ENCODE measurements around the gene AIF1. TPM values are rescaled to one million over a fixed set of nuclear protein-coding genes. Genes with fewer than 3 reads are reported as not detected.

Gene AIF1
- total RNA-seq, 1 experiment from 2014 or later: 1.4 TPM

GRCh38 chr6:31665501-31666336, 50.7 kb downstream of the AIF1 start, which contains the start of gene CSNK2B:
Gene CSNK2B (plus strand): TSS chr6:31666080. CDS start chr6:31666832, 752 bp downstream.
- peaks cover 39% of the 10 kb centered on the region for H3K36me3 ChIP-seq (replicated peaks; ENCODE audit: control insufficient read depth, insufficient read depth, low read length)
- H3K27me3 ChIP-seq (ENCODE audit: control insufficient read depth, insufficient read depth, low read length): no peaks in the 10 kb centered on the region
- DNase-seq: peak; percentile 98
- H3K4me3 ChIP-seq (ENCODE audit: insufficient read depth, low read depth, low read length): peak within 1 kb of the TSS; percentile 94

GRCh38 chr6:31666337-31666965, 51.4 kb downstream of the AIF1 start:
- H3K36me3 ChIP-seq (replicated peaks; ENCODE audit: control insufficient read depth, insufficient read depth, low read length): peaks cover 43% of the 10 kb centered on the region
- H3K27me3 ChIP-seq (ENCODE audit: control insufficient read depth, insufficient read depth, low read length): no peaks in the 10 kb centered on the region
- no peak for DNase-seq
- H3K4me3 ChIP-seq (ENCODE audit: insufficient read depth, low read depth, low read length): peak overlapping the region; percentile 84

Other genes with a start within 250 kb of the AIF1 start
- 12.0 and 14.7 TPM in 2 replicates for gene MICA, start 211.6 kb upstream of the AIF1 start, total RNA-seq (2014; rRNA removed; shearing (Covaris generic))
- 50.3 and 55.4 TPM in 2 replicates for gene MICB, start 117.1 kb upstream of the AIF1 start, total RNA-seq (2014; rRNA removed; shearing (Covaris generic))
- gene MCCD1, start 86.3 kb upstream of the AIF1 start, total RNA-seq (2014; rRNA removed; shearing (Covaris generic)): not detected in 2 replicates
- gene DDX39B, start 73.2 kb upstream of the AIF1 start, total RNA-seq (2014; rRNA removed; shearing (Covaris generic)): 787 and 872 TPM in 2 replicates
- gene ATP6V1G2, start 68.6 kb upstream of the AIF1 start, total RNA-seq (2014; rRNA removed; shearing (Covaris generic)): 3.5 and 7.0 TPM in 2 replicates
- 33.2 and 34.2 TPM in 2 replicates for gene NFKBIL1, start 67.6 kb upstream of the AIF1 start, total RNA-seq (2014; rRNA removed; shearing (Covaris generic))
- gene LTA, start 42.9 kb upstream of the AIF1 start, total RNA-seq (2014; rRNA removed; shearing (Covaris generic)): 0.44 TPM in 1 of 2 replicates, not detected in the other
- gene TNF, start 39.7 kb upstream of the AIF1 start, total RNA-seq (2014; rRNA removed; shearing (Covaris generic)): not detected in 2 replicates
- gene LTB, start 32.8 kb upstream of the AIF1 start, total RNA-seq (2014; rRNA removed; shearing (Covaris generic)): 0.35 TPM in 1 of 2 replicates, not detected in the other
- not detected in 2 replicates for gene LST1, start 29.0 kb upstream of the AIF1 start, total RNA-seq (2014; rRNA removed; shearing (Covaris generic))
- gene NCR3, start 22.2 kb upstream of the AIF1 start, total RNA-seq (2014; rRNA removed; shearing (Covaris generic)): not detected in 2 replicates
- 163 and 176 TPM in 2 replicates for gene PRRC2A, start 5.5 kb downstream of the AIF1 start, total RNA-seq (2014; rRNA removed; shearing (Covaris generic))
- gene BAG6, start 37.4 kb downstream of the AIF1 start, total RNA-seq (2014; rRNA removed; shearing (Covaris generic)): 320 and 331 TPM in 2 replicates
- gene APOM, start 40.7 kb downstream of the AIF1 start, total RNA-seq (2014; rRNA removed; shearing (Covaris generic)): 3.3 and 4.2 TPM in 2 replicates
- gene C6orf47, start 45.5 kb downstream of the AIF1 start, total RNA-seq (2014; rRNA removed; shearing (Covaris generic)): 17.3 and 17.6 TPM in 2 replicates
- gene GPANK1, start 49.8 kb downstream of the AIF1 start, total RNA-seq (2014; rRNA removed; shearing (Covaris generic)): 28.6 and 33.3 TPM in 2 replicates
- gene CSNK2B, start 50.8 kb downstream of the AIF1 start, total RNA-seq (2014; rRNA removed; shearing (Covaris generic)): 197 and 224 TPM in 2 replicates
- 2.9 and 4.2 TPM in 2 replicates for gene LY6G5B, start 54.7 kb downstream of the AIF1 start, total RNA-seq (2014; rRNA removed; shearing (Covaris generic))
- gene LY6G5C, start 65.8 kb downstream of the AIF1 start, total RNA-seq (2014; rRNA removed; shearing (Covaris generic)): 0.70 and 2.0 TPM in 2 replicates
- 35.7 and 39.7 TPM in 2 replicates for gene ABHD16A, start 88.1 kb downstream of the AIF1 start, total RNA-seq (2014; rRNA removed; shearing (Covaris generic))
- gene LY6G6F, start 91.6 kb downstream of the AIF1 start, total RNA-seq (2014; rRNA removed; shearing (Covaris generic)): not detected in 2 replicates
- gene LY6G6D, start 100.1 kb downstream of the AIF1 start, total RNA-seq (2014; rRNA removed; shearing (Covaris generic)): 2.8 TPM in 1 of 2 replicates, not detected in the other
- gene LY6G6C, start 106.5 kb downstream of the AIF1 start, total RNA-seq (2014; rRNA removed; shearing (Covaris generic)): not detected in 2 replicates
- gene MPIG6B, start 108.1 kb downstream of the AIF1 start, total RNA-seq (2014; rRNA removed; shearing (Covaris generic)): not detected in 2 replicates
- gene DDAH2, start 114.1 kb downstream of the AIF1 start, total RNA-seq (2014; rRNA removed; shearing (Covaris generic)): 83.6 and 99.2 TPM in 2 replicates
- 456 and 621 TPM in 2 replicates for gene CLIC1, start 121.3 kb downstream of the AIF1 start, total RNA-seq (2014; rRNA removed; shearing (Covaris generic))
- 19.5 and 28.4 TPM in 2 replicates for gene MSH5, start 124.8 kb downstream of the AIF1 start, total RNA-seq (2014; rRNA removed; shearing (Covaris generic))
- 1.8 and 7.7 TPM in 2 replicates for gene SAPCD1, start 147.4 kb downstream of the AIF1 start, total RNA-seq (2014; rRNA removed; shearing (Covaris generic))
- gene VWA7, start 162.1 kb downstream of the AIF1 start, total RNA-seq (2014; rRNA removed; shearing (Covaris generic)): 0.44 and 2.1 TPM in 2 replicates
- gene VARS1, start 180.5 kb downstream of the AIF1 start, total RNA-seq (2014; rRNA removed; shearing (Covaris generic)): 114 and 115 TPM in 2 replicates
- gene LSM2, start 191.7 kb downstream of the AIF1 start, total RNA-seq (2014; rRNA removed; shearing (Covaris generic)): 108 and 150 TPM in 2 replicates
- 0.15 and 0.55 TPM in 2 replicates for gene HSPA1L, start 200.0 kb downstream of the AIF1 start, total RNA-seq (2014; rRNA removed; shearing (Covaris generic))
- gene HSPA1A, start 200.3 kb downstream of the AIF1 start, total RNA-seq (2014; rRNA removed; shearing (Covaris generic)): 45.7 and 58.5 TPM in 2 replicates
- gene HSPA1B, start 212.5 kb downstream of the AIF1 start, total RNA-seq (2014; rRNA removed; shearing (Covaris generic)): 63.3 and 70.4 TPM in 2 replicates
- 56.2 and 58.6 TPM in 2 replicates for gene NEU1, start 247.6 kb downstream of the AIF1 start, total RNA-seq (2014; rRNA removed; shearing (Covaris generic))

All from H7 (cell line).